Measurements from ENCODE around the gene VAMP1. TPM values are rescaled to one million over a fixed set of nuclear protein-coding genes. Genes with fewer than 3 reads are reported as not detected.
"Not testable (repeated sequence)": the region's sequence is repeated elsewhere in the genome, so short reads cannot be mapped to it uniquely, and the experiment has no call there.

The VAMP1 gene
- total RNA-seq, 1 donor from 2014 or later = 6.4 TPM

DNA sequence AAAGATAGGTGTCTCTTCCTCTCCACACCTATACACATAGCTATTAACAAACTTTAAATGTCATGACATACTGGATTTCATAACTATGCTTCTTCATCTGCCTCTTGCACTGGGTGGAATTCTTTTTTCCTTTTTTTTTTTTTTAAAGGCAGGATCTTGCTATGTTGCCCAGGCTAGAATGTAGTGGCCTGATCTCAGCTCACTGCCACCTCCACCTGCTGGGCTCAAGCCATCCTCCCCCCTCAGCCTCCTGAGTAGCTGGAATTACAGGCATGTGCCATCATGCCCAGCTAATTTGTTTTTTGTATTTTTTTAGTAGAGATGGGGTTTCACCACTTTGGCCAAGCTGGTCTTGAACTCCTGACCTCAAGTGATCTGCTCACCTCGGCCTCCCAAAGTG is 17.8 kb upstream of the VAMP1 start:
- no peaks in the 10 kb centered on the region for H3K27me3 Mint-ChIP-seq (ENCODE audit: low read depth)
- H3K36me3 Mint-ChIP-seq = no peaks in the 10 kb centered on the region
- H3K4me3 Mint-ChIP-seq = no peak overlapping the region
- H3K4me1 Mint-ChIP-seq = peaks cover 10% of the 10 kb centered on the region
- DNase-seq (ENCODE audit: low spot score in 2 of 2, unreplicated experiment in 2 of 2) = no peak
- H3K27ac Mint-ChIP-seq = no peak overlapping the region
- TF ChIP-seq, protein P1, sequence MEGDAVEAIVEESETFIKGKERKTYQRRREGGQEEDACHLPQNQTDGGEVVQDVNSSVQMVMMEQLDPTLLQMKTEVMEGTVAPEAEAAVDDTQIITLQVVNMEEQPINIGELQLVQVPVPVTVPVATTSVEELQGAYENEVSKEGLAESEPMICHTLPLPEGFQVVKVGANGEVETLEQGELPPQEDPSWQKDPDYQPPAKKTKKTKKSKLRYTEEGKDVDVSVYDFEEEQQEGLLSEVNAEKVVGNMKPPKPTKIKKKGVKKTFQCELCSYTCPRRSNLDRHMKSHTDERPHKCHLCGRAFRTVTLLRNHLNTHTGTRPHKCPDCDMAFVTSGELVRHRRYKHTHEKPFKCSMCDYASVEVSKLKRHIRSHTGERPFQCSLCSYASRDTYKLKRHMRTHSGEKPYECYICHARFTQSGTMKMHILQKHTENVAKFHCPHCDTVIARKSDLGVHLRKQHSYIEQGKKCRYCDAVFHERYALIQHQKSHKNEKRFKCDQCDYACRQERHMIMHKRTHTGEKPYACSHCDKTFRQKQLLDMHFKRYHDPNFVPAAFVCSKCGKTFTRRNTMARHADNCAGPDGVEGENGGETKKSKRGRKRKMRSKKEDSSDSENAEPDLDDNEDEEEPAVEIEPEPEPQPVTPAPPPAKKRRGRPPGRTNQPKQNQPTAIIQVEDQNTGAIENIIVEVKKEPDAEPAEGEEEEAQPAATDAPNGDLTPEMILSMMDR (IDR thresholded peaks at IDR 0.05; ENCODE audit: unreplicated experiment) = no peak
- no peaks in the 10 kb centered on the region for H3K9me3 Mint-ChIP-seq

DNA sequence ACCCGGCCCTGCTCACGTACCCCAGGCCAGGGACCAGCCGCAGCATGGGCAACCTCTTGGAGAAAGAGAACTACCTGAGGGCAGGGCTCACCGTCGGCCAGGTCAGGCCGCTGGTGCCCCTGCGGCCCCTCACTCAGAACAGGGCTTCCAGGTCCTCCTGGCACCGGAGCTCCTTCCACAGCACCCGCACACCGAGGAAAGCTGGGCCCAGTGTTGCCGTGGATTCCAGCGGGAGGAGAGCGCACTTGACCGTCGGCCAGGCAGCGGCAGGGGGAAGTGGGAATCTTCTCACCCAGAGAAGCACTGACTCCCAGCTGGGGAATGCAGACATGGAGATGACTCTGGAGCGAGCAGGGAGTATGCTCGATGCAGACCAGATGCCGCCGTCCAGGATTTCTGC is 7.9 kb upstream of the VAMP1 start:
- Mint-ChIP-seq H3K36me3 (no peaks in the 10 kb centered on the region), H3K27ac (no peak overlapping the region), H3K4me1 (no peaks in the 10 kb centered on the region)

DNA sequence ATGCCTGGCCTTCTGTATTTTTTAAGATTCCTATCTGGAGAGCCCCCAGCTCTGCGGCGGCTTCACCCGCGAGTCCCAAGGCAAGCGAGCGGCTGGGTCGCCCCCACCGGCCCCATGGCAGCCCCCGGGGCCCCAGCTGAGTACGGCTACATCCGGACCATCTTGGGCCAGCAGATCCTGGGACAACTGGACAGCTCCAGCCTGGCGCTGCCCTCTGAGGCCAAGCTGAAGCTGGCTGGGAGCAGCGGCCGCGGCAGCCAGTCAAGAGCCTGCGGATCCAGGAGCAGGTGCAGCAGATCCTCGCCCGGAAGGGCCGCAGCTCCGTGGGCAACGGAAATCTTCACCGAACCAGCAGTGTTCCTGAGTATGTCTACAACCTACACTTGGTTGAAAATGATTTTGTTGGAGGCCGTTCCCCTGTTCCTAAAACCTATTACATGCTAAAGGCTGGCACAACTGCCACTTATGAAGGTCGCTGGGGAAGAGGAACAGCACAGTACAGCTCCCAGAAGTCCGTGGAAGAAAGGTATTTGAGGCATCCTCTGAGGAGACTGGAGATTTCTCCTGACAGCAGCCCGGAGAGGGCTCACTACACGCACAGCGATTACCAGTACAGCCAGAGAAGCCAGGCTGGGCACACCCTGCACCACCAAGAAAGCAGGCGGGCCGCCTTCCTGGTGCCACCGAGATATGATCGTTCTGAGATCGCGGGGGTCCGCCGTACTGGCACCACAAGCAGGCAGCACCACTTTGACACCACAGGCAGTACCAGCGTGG is 7.3 kb upstream of the VAMP1 start:
- H3K4me3 Mint-ChIP-seq; DNase-seq (ENCODE audit: low spot score in 2 of 2, unreplicated experiment in 2 of 2); H3K36me3 Mint-ChIP-seq; H3K4me1 Mint-ChIP-seq; H3K9me3 Mint-ChIP-seq; H3K27me3 Mint-ChIP-seq (ENCODE audit: low read depth); H3K27ac Mint-ChIP-seq: not testable (repeated sequence)

More for the DNA sequence above, 7.9 kb upstream of the VAMP1 start:
- Mint-ChIP-seq H3K4me3 (no peak overlapping the region), H3K9me3 (peaks cover 4% of the 10 kb centered on the region), H3K27me3 (ENCODE audit: low read depth) (no peaks in the 10 kb centered on the region)
- TF ChIP-seq, protein P1 (IDR thresholded peaks at IDR 0.05; ENCODE audit: unreplicated experiment) = no peak
- no peak for DNase-seq (ENCODE audit: low spot score in 2 of 2, unreplicated experiment in 2 of 2)

DNA sequence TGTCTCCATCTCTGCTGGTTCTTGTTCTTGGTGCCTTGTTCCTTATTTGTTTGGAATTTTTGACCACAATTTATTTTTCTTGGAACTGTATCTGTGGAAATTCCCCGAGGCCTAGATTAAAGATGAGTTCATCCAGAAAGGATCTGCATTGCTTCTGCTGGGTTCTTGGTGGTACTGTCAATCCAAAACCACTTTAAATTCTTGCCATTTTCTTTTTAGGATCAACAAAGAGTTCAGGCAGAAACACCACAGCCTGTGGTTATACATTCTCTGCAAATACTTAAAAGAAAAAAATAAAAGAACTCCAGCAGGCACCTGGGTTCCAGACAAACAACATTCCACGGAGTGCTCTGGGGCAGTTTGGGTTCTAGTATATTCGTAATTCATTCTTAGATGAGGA is 6.0 kb upstream of the VAMP1 start:
- no peak overlapping the region for H3K4me3 Mint-ChIP-seq
- H3K4me1 Mint-ChIP-seq = no peaks in the 10 kb centered on the region
- TF ChIP-seq, protein P1 (IDR thresholded peaks at IDR 0.05; ENCODE audit: unreplicated experiment) = no peak
- peak overlapping the region; percentile 30 for H3K27ac Mint-ChIP-seq
- peaks cover 4% of the 10 kb centered on the region for H3K9me3 Mint-ChIP-seq
- H3K27me3 Mint-ChIP-seq (ENCODE audit: low read depth) = peaks cover 4% of the 10 kb centered on the region
- DNase-seq (ENCODE audit: low spot score in 2 of 2, unreplicated experiment in 2 of 2) = no peak
- H3K36me3 Mint-ChIP-seq = no peaks in the 10 kb centered on the region

DNA sequence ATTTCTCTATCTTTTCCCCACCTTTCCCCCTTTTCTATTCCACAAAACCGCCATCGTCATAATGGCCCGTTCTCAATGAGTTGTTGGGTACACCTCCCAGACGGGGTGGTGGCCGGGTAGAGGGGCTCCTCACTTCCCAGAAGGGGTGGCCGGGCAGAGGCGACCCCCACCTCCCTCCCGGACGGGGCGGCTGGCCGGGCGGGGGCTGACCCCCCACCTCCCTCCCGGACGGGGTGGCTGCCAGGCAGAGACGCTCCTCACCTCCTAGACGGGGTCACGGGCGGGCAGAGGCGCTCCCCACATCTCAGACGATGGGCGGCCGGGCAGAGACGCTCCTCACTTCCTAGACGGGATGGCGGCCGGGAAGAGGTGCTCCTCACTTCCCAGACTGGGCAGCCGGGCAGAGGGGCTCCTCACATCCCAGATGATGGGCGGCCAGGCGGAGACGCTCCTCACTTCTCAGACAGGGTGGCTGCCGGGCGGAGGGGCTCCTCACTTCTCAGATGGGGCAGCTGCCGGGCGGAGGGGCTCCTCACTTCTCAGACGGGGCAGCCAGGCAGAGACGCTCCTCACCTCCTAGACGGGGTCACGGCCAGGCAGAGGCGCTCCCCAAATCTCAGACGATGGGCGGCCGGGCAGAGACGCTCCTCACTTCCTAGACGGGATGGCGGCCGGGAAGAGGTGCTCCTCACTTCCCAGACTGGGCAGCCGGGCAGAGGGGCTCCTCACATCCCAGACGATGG is 4.9 kb upstream of the VAMP1 start:
- not testable (repeated sequence) for H3K4me1 Mint-ChIP-seq; DNase-seq (ENCODE audit: low spot score in 2 of 2, unreplicated experiment in 2 of 2); H3K4me3 Mint-ChIP-seq

DNA sequence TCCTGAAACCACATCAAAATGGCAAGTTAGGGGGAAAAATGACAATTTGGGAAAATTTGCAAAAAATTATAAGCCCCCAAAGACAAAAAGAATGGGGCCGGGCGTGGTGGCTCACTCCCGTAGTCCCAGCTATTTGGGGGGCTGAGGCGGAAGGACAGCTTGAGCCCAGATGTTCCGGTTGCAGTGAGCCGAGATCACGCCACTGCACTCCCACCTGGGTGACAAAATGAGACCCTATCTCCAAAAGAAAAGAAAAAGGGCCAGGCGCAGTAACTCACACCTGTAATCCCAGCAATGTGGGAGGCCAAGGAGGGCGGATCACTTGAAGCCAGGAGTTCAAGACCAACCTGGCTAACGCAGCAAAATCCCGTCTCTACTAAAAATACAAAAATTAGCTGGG is 2.0 kb upstream of the VAMP1 start:
- H3K4me1 Mint-ChIP-seq = peaks cover 12% of the 10 kb centered on the region
- H3K4me3 Mint-ChIP-seq = no peak overlapping the region
- no peaks in the 10 kb centered on the region for H3K36me3 Mint-ChIP-seq

More for the DNA sequence above, 4.9 kb upstream of the VAMP1 start:
- H3K36me3 Mint-ChIP-seq; H3K27me3 Mint-ChIP-seq (ENCODE audit: low read depth); H3K27ac Mint-ChIP-seq; H3K9me3 Mint-ChIP-seq: not testable (repeated sequence)

More for the DNA sequence above, 2.0 kb upstream of the VAMP1 start:
- Mint-ChIP-seq H3K27ac (no peak overlapping the region), H3K27me3 (ENCODE audit: low read depth) (peaks cover 6% of the 10 kb centered on the region), H3K9me3 (peaks cover 4% of the 10 kb centered on the region)
- TF ChIP-seq, protein P1 (IDR thresholded peaks at IDR 0.05; ENCODE audit: unreplicated experiment) = no peak
- DNase-seq (ENCODE audit: low spot score in 2 of 2, unreplicated experiment in 2 of 2) = no peak
